HL-60 (cell line): ENCODE data around the gene KCMF1.

Experiments used
- DNase-seq, 2 experiments: peaks; one replicate each; pipeline ENCODE4 v3.0.0-alpha.2; 2010 to 2020; ENCODE audit warnings: low read depth in 1 of 2, low spot score in 1 of 2
- H3K27ac ChIP-seq: fragments of 250-450 bp; sonication (Bioruptor Pico); replicated peaks from 2 replicates; pipeline ENCODE4 v1.5.1; 2020; ENCODE audit warnings: mild to moderate bottlenecking, moderate library complexity
- H3K27me3 ChIP-seq: fragments of 250-450 bp; sonication (Bioruptor Pico); 2 replicates; pipeline ENCODE4 v1.5.1; 2021; ENCODE audit warnings: mild to moderate bottlenecking, moderate library complexity; ENCODE audit not compliant: insufficient read depth, poor library complexity, severe bottlenecking
- H3K4me3 ChIP-seq: replicated peaks from 2 replicates; pipeline ENCODE4 v1.5.1; 2011; ENCODE audit warnings: mild to moderate bottlenecking, control low read depth, low read length; ENCODE audit not compliant: insufficient read depth
- CTCF ChIP-seq: IDR thresholded peaks from one replicate; pipeline ENCODE4 v1.5.1; 2011; ENCODE audit warnings: low read length, control low read depth, inconsistent platforms; ENCODE audit not compliant: insufficient read depth
- GABPA ChIP-seq: IDR thresholded peaks from 2 replicates; pipeline ENCODE4 v1.6.1; 2012; ENCODE audit warnings: low read depth
- POLR2AphosphoS5 ChIP-seq: IDR thresholded peaks from 2 replicates; pipeline ENCODE4 v1.6.1; 2012; ENCODE audit warnings: low read depth
- REST ChIP-seq: IDR thresholded peaks from 2 replicates; pipeline ENCODE4 v1.6.1; 2012; ENCODE audit warnings: low read depth; ENCODE audit not compliant: insufficient replicate concordance
- SPI1 ChIP-seq: IDR thresholded peaks from 2 replicates; pipeline ENCODE4 v1.6.1; 2012; ENCODE audit warnings: low read depth, mild to moderate bottlenecking, borderline replicate concordance

The KCMF1 gene

GRCh38 chr2:84927275-84927627, 43.7 kb upstream of the KCMF1 start:
- no peak overlapping the region for H3K4me3 ChIP-seq
- H3K27me3 ChIP-seq, result no peaks in the 10 kb centered on the region
- TF ChIP-seq CTCF (no peak), GABPA (no peak), REST (no peak), POLR2AphosphoS5 (no peak), SPI1 (no peak)
- no peak for DNase-seq
- H3K27ac ChIP-seq, result 0 out of 2 replicates have a peak overlapping the region, but pooled peaks have one; percentile 8

GRCh38 chr2:84931384-84931821, 39.6 kb upstream of the KCMF1 start:
- Histone ChIP-seq H3K27ac (no peak overlapping the region), H3K4me3 (no peak overlapping the region), H3K27me3 (no peaks in the 10 kb centered on the region)
- TF ChIP-seq REST, result no peak
- no peak for TF ChIP-seq CTCF
- no peak for TF ChIP-seq SPI1
- no peak for TF ChIP-seq POLR2AphosphoS5
- TF ChIP-seq GABPA, result no peak
- no peak for DNase-seq

GRCh38 chr2:84938194-84938879, 32.6 kb upstream of the KCMF1 start:
- H3K4me3 ChIP-seq, result no peak overlapping the region

More at GRCh38 chr2:84938194-84938879, 32.6 kb upstream of the KCMF1 start:
- Histone ChIP-seq H3K27me3 (no peaks in the 10 kb centered on the region), H3K27ac (no peak overlapping the region)
- DNase-seq, result no peak
- no peak for TF ChIP-seq REST
